GM15510 (cell line): ENCODE measurements around the gene SENP7.

Source experiments
- POLR2A ChIP-seq: IDR thresholded peaks from 3 replicates; pipeline ENCODE4 v1.6.1; 2011; ENCODE audit warnings: borderline replicate concordance; ENCODE audit not compliant: insufficient read length; ENCODE audit errors: extremely low read depth

SENP7 gene

DNA sequence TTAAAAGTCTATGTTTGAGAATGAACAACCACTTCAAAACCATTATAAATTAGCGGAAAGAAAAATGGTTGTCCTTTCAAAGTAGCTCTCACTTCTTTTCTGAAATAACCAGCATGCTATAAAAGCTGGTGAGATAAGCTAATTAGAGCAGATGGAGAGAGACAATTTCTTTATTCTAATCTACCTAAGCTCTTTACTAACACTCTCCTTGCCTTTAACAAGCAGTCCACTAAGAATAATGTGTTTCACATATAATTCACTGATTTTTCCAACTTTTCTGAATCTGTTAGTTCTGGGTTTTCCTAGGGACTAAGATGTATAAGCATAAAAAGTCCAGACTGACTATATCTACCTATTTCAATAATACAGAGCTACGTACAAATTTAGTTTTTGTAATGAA, 192.5 kb downstream of the SENP7 start, which contains the start of gene IMPG2:
IMPG2 (minus strand) TSS at position 101 of the 400 bp plus-strand sequence. CDS start 203 bp downstream, outside the sequence.
- TF ChIP-seq POLR2A = no peak

DNA sequence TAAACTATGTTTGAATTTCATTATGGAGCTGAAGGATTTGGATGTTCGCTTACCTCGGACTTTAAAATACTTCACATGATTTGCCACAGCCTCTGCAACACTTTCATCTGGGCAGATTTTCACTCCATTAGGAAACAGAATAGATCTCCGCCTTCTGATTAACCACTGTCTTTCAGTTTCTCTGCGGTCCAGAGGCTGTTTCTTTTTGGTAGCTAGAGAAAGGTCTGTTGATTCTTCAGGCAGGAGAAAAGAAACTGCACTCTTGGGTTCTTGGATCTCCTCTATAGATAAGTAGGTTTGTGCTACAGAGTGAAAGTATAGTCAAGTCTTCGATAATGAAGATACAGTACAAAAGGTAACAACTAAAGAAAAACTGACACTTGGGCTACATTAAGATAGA, 193.5 kb downstream of the SENP7 start:
- TF ChIP-seq POLR2A = no peak

DNA sequence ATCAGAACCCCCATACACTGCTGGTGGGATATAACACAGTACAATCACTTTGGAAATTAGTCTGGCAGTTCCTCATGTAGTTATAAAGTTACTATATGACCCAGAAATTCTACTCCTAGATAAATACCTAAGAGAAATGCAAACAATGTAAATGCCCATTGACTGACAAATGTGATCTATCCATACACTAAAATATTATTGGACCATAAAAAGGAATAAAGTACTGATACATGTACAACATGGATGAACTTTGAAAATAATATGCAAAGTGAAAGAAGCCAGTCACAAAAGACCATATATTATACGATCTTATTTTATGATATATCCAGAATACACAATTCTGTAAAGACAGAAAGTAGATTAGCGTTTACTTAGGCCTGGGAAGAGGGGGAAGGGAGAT, 200.5 kb downstream of the SENP7 start:
- no peak for TF ChIP-seq POLR2A

DNA sequence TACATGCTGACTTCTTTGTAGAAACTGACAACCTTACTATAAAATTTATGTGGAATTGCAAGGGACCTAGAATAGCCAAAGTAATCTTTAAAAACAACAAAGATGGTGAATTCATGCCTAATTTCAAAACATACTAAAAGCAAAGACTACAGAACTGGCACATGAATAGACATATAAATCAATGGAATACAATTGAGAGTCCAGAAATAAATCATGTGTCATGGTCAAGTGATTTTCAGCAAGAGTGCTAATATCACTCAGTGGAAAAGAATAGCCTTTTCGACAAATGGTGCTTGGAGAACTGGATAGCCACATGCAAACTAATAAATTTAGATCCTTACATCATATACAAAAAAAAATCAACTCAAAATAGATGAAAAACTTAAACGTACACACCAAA, 201.3 kb downstream of the SENP7 start:
- TF ChIP-seq POLR2A = no peak

DNA sequence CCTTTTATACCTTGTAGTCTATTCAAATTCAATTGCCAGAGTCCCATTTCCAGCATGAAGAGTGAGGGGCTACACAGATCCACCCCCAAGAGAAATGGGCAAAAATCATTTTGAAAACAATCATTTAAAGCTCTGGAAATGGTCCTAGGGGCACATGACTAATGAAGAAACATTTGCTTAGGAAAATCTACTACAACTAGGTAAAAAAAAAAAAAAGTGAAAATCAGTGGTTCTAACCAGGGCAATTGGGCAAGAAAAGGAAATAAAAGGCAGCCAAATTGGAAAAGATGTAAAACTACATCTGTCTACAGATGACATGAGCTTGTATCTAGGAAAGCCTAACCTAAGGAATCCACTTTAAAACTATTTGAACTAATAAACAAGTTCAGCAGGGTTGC, 202.0 kb downstream of the SENP7 start:
- TF ChIP-seq POLR2A = no peak

DNA sequence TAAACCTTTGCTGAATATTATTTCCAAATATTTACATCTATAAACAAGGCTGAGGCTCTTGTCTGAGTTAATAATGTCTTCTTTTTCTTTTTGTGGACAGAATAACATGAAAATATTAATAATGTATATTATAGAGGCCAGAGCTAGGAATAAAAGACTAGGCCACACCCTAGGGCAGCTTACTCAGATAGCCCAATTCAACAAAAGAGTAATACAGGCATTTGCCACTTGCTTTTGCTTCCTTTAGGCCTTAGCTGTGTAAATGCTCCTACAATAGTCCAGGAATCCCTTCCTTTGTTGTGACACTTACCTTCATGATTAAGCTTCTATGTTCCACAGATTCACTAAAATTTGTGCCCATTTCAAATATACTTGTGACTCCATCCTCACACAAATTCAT, 209.2 kb downstream of the SENP7 start:
- no peak for TF ChIP-seq POLR2A

DNA sequence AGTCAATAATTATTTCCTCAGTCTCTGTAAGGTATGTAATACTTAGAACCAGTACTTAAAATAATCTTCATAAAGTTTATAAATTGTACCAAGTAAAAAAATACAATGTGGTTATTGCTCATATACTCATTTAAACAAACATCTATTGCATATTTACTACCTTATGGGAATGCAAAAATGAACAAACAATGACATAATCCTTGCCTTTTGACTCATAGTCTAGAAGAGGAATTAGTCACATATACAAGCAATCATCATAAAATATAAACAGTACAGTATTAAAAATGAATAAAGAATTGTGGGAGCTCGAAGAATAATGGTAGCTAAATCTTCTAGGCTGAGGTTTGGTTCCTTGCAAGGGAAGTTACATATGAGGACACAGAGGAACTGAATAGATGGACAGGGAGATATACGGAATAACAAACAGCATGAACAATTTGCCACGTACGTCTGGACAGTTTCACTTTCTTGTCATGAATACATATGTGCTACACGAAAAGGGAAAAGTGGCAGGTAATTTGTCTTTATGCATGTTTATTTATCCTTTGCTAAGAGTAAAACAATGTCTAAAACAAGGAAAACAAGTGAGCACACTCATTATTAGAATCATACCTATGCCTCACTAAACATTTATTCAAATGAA, 209.8 kb downstream of the SENP7 start:
- no peak for TF ChIP-seq POLR2A

DNA sequence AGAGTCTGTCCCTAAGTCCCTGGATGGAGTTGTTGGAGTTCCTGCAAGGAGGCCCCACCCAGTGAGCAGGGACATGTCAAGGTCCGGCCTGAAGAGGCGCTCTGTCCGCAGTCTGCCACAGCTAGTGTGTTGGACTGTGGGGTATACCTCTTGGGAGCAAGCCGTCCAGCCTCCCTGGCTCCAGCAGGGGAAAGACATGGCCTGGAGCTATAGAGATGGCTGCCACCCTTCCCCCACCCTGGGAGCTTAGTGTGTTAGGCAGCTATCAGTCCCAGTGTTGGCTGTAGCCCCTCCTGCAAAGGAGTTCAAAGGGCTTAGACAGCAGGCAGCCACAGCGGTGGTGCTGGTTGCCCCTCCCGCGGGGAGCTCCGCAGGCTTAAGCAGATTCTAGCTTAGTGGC, 212.9 kb downstream of the SENP7 start:
- TF ChIP-seq POLR2A = no peak

DNA sequence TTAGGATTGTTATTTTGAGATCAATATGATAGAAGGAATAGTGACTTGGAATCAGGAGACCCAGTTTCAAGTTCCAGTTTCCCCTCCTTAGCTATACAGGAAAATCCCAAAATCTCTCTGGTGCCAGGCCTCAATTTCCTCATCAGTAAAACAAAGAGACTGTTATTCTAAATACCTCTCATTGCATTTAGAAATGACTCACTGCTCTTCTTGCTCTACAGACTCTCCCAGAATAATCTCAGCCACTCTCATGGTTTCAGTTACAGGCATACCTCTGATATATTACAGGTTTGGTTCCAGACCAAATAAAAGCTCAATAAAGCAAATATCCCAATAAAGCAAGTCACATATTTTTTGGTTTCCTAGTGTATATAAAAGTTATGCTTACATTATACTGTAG, 221.0 kb downstream of the SENP7 start:
- no peak for TF ChIP-seq POLR2A

DNA sequence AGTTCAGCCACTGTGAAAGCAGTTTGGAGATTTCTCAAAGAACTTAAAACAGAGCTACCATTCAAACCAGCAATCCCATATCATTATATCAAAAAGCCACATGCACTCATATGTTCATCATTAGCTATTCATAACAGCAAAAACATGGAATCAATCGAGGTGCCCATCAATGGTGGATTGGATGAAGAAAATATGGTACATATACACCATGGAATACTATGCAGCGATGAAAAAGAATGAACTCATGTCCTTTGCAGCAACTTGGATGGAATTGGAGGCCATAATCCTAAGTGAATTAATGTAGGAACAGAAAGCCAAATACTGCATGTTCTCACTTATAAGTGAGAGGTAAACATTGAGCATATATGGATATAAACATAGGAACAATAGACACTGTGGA, 224.7 kb downstream of the SENP7 start:
- no peak for TF ChIP-seq POLR2A

DNA sequence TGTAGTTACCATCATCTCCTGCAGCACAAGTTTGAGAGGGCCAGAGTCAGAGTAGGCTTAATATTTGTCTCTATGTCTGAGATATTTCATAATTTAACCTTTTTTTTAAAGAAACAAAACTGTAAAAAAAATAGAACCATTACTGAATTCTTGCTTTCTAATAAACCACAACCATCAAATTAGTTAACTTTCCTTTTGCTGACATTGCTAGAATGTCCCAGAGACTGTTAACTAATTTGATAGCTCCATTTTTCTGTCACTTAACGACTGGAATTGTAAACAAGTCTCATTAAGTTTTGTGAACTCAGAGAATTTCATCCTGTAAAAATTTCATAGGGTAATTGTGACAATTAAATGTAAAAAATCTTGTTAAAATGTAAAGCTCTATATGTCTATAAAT, 228.3 kb downstream of the SENP7 start:
- no peak for TF ChIP-seq POLR2A

DNA sequence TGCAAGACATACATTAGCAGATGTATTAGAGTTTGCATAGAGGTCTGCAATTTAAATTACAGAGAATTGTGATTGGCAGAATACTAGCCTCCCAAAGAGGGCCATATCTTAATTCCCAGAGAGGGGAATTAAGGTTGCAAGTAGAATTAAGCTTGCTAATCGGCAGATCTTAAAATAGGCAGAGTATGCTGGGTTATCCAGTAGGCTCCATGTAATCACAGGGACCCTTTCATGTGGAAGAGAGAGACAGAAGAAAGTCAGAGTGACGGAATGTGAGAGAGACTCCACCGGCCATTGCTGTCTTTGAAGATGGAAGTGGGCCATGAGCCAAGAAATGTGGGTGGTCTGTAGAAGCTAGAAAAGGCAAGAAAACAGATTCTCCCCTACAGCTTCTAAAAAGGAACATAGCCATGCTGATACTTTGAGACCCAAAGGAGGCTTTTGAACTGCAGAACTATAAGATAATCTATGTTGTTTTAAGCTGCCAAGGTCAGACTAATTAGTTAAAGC, 231.4 kb downstream of the SENP7 start:
- no peak for TF ChIP-seq POLR2A

DNA sequence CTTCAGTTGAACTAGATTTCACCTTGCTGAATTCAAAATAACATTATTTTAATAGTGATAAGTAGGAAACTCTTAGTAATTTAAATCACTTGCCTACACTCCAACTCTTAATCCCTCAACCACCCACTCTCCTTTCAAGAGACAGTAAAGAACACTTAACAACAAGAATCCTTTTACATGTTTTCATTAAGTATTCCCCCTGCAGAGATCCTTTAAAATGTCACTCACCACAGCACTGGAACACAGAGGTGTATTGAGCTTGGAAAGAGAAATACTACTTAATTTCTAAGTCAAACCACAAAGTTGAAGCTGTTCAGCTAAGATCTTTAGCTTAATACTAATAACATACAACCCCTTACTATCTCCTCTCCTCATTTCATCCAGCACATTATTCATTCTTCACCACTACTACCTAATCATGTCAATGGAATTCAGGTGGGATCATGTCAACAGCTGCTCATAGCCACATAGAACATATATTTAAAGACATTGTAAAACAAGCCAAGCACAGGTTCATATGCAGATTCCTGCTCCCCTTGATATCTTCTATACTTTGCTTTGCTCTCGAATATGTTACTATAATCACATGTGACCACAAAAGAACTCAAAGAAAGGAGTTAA, 233.1 kb downstream of the SENP7 start:
- no peak for TF ChIP-seq POLR2A

DNA sequence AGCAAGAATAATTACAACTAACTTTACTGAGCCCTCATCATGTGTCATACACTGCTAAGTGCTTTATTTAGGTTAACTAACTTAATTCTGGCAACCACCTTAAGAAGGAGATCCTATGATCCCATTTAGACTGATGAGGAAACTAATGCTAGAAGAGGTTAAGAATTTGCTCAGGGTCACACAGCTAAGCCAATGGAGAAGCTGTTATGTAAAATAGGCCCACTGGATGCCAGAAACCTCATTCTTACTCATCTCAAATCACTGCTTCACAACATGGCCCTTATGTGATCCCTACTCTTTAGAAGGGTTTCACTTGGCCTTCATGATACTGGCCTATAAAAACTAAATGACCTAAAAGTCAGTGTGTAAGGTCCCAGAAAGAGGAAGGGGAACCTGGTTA, 233.8 kb downstream of the SENP7 start:
- TF ChIP-seq POLR2A = no peak

DNA sequence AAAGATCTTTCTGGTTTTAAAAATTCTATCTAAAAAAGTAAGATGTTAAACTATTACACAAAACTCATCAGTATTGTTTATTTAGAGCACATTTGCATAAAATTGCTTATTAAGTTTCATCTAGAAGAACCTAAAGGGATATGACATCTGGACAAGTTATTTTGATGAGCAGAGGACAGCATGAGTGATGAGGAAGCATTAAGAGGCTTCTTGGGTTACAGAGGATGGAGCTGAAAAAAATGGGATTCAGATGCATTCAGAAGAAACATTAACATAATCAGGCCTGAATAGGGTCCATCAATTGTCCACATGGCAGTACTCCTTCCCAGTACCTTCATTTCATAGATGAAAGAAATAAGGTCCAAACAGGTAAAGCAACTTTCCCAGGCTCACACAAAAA, 234.3 kb downstream of the SENP7 start:
- no peak for TF ChIP-seq POLR2A
